BJ (cell line): Measurements from ENCODE around the gene EN2. TPM values are rescaled to one million over a fixed set of nuclear protein-coding genes. Genes with fewer than 3 reads are reported as not detected.

Source experiments
- CTCF ChIA-PET: fragments of 350-600 bp; formaldehyde crosslinking; extraction: SDS; loops from one replicate; lab custom pipeline; 2021; ENCODE audit warnings: antibody characterized with exemption, inconsistent platforms; lab: Yijun Ruan, JAX
- POLR2A ChIA-PET: fragments of 300-600 bp; sonication (Branson Sonifier 250); formaldehyde crosslinking; extraction: SDS; loops from one replicate; lab custom pipeline; 2021; ENCODE audit warnings: antibody characterized with exemption; lab: Charles Lee
- DNase-seq: peaks from one replicate; pipeline ENCODE4 v3.0.0-alpha.2; 2011; ENCODE audit warnings: low read depth
- H3K27me3 ChIP-seq: 2 replicates; pipeline ENCODE4 v1.6.0; 2011; ENCODE audit warnings: low read length; ENCODE audit not compliant: control insufficient read depth, insufficient read depth
- H3K36me3 ChIP-seq: 2 replicates; pipeline ENCODE4 v1.5.1; 2011; ENCODE audit warnings: low read length; ENCODE audit not compliant: control insufficient read depth, insufficient read depth
- H3K4me3 ChIP-seq: 2 replicates; pipeline ENCODE4 v1.5.1; 2011; ENCODE audit warnings: low read depth, mild to moderate bottlenecking, control low read depth, low read length
- polyA plus RNA-seq: library from polyadenylated mRNA; depleted of rRNA; stranded (reverse); fragments of >200 nt; gene quantifications from 2 replicates; pipeline ENCODE4 v1.2.3, GENCODE V29; 2011
- TF ChIP-seq, protein P1 (sequence below): IDR thresholded peaks from 2 replicates; pipeline ENCODE4 v1.5.1; 2011; ENCODE audit warnings: low read depth, mild to moderate bottlenecking, control low read depth, inconsistent platforms, low read length, moderate library complexity; ENCODE audit not compliant: insufficient read depth

EN2 gene
- polyA plus RNA-seq, 1 experiment, result not detected

DNA sequence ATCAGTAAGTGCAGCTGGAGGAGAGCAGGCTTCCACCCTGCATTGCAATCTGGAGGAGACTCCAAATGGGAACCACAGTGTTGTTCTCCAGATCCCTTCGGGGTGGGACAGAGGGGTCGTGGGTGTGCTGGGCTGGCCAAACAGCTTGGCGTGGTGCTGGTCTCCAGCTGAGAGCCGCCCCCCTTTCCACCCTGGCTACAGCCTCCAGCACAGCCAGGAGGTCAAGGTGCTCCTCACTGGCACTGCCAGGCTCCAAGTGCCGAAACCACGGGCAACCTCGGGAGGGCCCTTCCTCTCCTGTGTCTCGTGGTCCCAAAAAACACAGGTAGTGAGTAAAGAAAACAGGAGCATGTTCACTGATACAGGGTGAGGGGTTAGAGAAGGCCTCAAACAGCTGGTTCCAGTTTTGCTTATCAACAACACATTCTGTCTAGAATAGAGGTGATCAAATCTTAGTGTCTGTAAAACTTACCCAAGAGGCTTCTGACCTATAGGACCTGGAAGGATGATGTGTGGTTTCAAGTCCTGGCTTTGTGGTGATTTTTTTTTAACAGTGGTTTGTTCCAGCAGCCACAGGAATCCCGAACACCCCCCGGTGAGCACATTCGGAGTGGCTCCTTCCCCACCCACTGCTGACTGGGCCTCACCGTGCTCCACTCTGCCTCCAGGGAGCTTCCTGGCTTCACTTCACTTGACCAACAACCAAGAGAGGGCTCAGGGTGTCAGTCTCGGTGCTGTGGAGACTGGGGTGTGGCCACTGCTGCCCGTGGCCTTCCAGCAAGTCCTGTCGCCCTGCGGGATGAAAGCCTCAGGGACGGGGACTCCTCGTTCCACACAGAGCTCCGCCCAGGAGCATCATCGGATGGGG, 31.2 kb upstream of the EN2 start:
- Histone ChIP-seq H3K36me3 (no peaks in the 10 kb centered on the region), H3K4me3 (no peak overlapping the region), H3K27me3 (peaks cover 9% of the 10 kb centered on the region)
- ChIA-PET CTCF (no interaction called here), POLR2A (no interaction called here)
- TF ChIP-seq, protein P1, sequence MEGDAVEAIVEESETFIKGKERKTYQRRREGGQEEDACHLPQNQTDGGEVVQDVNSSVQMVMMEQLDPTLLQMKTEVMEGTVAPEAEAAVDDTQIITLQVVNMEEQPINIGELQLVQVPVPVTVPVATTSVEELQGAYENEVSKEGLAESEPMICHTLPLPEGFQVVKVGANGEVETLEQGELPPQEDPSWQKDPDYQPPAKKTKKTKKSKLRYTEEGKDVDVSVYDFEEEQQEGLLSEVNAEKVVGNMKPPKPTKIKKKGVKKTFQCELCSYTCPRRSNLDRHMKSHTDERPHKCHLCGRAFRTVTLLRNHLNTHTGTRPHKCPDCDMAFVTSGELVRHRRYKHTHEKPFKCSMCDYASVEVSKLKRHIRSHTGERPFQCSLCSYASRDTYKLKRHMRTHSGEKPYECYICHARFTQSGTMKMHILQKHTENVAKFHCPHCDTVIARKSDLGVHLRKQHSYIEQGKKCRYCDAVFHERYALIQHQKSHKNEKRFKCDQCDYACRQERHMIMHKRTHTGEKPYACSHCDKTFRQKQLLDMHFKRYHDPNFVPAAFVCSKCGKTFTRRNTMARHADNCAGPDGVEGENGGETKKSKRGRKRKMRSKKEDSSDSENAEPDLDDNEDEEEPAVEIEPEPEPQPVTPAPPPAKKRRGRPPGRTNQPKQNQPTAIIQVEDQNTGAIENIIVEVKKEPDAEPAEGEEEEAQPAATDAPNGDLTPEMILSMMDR, result no peak
- no peak for DNase-seq

DNA sequence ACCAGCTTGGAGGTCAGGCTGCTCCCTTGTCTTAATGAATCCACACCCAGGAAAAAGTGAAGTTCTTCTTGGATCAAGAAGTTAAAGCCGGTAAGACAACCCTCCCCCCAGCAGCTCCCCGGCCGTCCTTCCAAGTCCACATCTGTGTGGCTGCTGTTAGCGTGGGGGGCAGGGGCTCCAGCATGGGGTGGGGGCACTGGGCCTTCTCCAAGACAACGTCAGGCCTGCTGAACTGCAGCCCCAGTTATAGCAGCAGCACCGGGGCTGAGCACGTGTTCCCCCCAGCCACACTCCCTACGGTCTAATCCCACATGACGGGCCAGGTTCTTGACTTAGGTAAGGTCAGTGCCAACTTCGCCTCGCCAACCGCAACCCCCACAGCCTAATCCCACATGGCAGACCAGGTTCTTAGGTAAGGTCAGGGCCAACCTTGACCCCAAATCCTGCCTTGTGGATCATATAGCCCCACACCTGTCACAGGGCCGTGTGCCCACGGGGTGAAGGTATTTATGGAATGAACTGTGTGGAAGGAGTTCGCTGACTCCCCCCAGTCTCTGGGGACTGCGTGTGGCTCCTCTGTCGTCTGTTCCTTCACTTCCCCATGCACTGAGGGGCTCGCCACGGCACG, 30.4 kb upstream of the EN2 start:
- no peak for DNase-seq
- Histone ChIP-seq H3K36me3 (no peaks in the 10 kb centered on the region), H3K27me3 (peaks cover 9% of the 10 kb centered on the region), H3K4me3 (no peak overlapping the region)
- ChIA-PET POLR2A (no interaction called here), CTCF (no interaction called here)
- TF ChIP-seq, protein P1, result no peak

DNA sequence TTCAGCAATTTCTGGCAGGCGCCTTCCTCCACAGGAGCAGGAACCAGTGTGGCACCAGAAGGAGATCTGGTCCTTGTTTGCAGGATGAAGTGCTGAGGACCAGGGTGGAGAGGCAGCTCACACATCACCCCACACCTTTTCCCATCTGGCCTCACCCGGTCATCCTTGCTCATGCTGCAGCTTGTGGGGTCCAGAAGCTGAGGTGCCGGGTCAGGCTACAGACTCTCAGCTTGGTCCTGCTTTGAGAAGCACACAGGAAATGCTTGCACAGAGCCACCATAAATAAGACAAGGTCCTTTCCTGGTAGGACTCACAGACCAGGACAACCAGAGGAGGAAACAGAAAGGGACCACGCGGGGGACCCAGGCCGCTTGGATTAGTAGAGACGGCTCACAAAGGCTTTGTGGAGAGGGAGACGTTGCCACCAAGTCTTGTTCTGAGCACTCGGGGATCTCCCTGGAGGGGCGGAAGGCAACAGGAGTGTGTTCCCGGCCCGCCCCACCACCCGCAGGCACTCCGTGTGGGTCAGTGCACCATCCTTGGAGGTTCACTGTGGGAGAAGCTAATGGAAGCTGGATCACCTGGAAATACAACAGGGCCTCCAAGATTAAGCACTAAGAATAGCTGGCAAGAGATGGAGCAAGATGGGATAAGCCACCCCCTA, 29.6 kb upstream of the EN2 start:
- POLR2A ChIA-PET, result no interaction called here
- H3K36me3 ChIP-seq, result no peaks in the 10 kb centered on the region
- CTCF ChIA-PET, result no interaction called here
- no peak overlapping the region for H3K4me3 ChIP-seq
- TF ChIP-seq, protein P1, result no peak
- H3K27me3 ChIP-seq, result peaks cover 9% of the 10 kb centered on the region
- no peak for DNase-seq

GRCh38 chr7:155429651-155430050, 28.3 kb upstream of the EN2 start:
- TF ChIP-seq, protein P1, result no peak
- Histone ChIP-seq H3K36me3 (no peaks in the 10 kb centered on the region), H3K4me3 (no peak overlapping the region), H3K27me3 (peaks cover 9% of the 10 kb centered on the region)
- ChIA-PET POLR2A (no interaction called here), CTCF (no interaction called here)
- no peak for DNase-seq

DNA sequence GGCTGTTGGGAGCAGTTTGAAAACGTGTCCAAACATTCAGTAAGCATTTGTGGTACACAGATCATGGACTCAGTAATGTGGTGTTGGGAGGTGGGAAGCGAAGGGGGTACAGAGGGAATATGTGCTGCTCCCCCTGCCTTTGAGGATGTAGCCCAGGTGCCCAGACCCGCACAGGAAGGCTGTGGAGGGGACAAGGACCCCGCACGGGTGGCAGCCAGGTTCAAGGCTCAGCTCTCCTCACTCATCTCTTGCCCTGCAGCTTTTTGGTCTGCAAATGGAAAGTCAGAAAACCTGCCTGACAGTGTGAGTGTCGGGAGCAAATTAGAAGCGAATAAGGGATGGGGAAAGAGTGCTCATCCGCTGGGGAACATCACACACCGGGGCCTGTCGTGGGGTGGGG, 27.3 kb upstream of the EN2 start:
- TF ChIP-seq, protein P1, result no peak
- no peak for DNase-seq
- CTCF ChIA-PET, result no interaction called here
- POLR2A ChIA-PET, result no interaction called here
- H3K36me3 ChIP-seq, result no peaks in the 10 kb centered on the region
- H3K4me3 ChIP-seq, result no peak overlapping the region
- H3K27me3 ChIP-seq, result peaks cover 9% of the 10 kb centered on the region
